ENCODE measurements around the gene NBPF3.

NBPF3 gene

GRCh38 chr1:21494196-21494595 lies 54.3 kb downstream of the NBPF3 start:
- no peak for DNase-seq (ENCODE audit: low read depth in 2 of 2)

GRCh38 chr1:21495225-21495820 lies 55.4 kb downstream of the NBPF3 start:
- DNase-seq (ENCODE audit: low read depth in 2 of 2): no peak

GRCh38 chr1:21496063-21496462 lies 56.1 kb downstream of the NBPF3 start:
- no peak for DNase-seq (ENCODE audit: low read depth in 2 of 2)

GRCh38 chr1:21496886-21497285 lies 56.9 kb downstream of the NBPF3 start:
- DNase-seq (ENCODE audit: low read depth in 2 of 2): no peak

- DNase-seq (ENCODE audit: low read depth in 2 of 2): no peak
Observed at GRCh38 chr1:21497466-21498061, 57.6 kb downstream of the NBPF3 start.

GRCh38 chr1:21499283-21499950 lies 59.5 kb downstream of the NBPF3 start:
- DNase-seq (ENCODE audit: low read depth in 2 of 2): no peak

- no peak for DNase-seq (ENCODE audit: low read depth in 2 of 2)
Observed at GRCh38 chr1:21503706-21504377, 63.9 kb downstream of the NBPF3 start.

GRCh38 chr1:21506804-21507203 lies 66.9 kb downstream of the NBPF3 start:
- DNase-seq (ENCODE audit: low read depth in 2 of 2): no peak

GRCh38 chr1:21507511-21508270 lies 67.8 kb downstream of the NBPF3 start:
- no peak for DNase-seq (ENCODE audit: low read depth in 2 of 2)

GRCh38 chr1:21508580-21509350 lies 68.8 kb downstream of the NBPF3 start:
- peak; percentile 28 to 45 for DNase-seq (ENCODE audit: low read depth in 2 of 2)

- no peak for DNase-seq (ENCODE audit: low read depth in 2 of 2)
Observed at GRCh38 chr1:21509351-21510112, 69.6 kb downstream of the NBPF3 start, which contains the start of gene ALPL. TSS of gene ALPL (plus strand) at chr1:21509423. CDS start at chr1:21554082, 44,659 bp downstream.

- DNase-seq (ENCODE audit: low read depth in 2 of 2): no peak
Observed at GRCh38 chr1:21510113-21510493, 70.2 kb downstream of the NBPF3 start.

GRCh38 chr1:21510885-21511578 lies 71.1 kb downstream of the NBPF3 start:
- DNase-seq (ENCODE audit: low read depth in 2 of 2): no peak

GRCh38 chr1:21511579-21512522 lies 71.9 kb downstream of the NBPF3 start:
- DNase-seq (ENCODE audit: low read depth in 2 of 2): no peak

GRCh38 chr1:21514245-21514644 lies 74.3 kb downstream of the NBPF3 start:
- no peak for DNase-seq (ENCODE audit: low read depth in 2 of 2)

GRCh38 chr1:21517161-21517589 lies 77.2 kb downstream of the NBPF3 start:
- DNase-seq (ENCODE audit: low read depth in 2 of 2): no peak

- DNase-seq (ENCODE audit: low read depth in 2 of 2): no peak
Observed at GRCh38 chr1:21517660-21518480, 77.9 kb downstream of the NBPF3 start.
